Neural crest cell (in vitro differentiated cells): ENCODE measurements around the gene OR2V1. TPM values are rescaled to one million over a fixed set of nuclear protein-coding genes. Genes with fewer than 3 reads are reported as not detected.

Experiments used
- DNase-seq: peaks from one replicate; pipeline ENCODE4 v3.0.0; 2021; ENCODE audit warnings: low read depth, mixed read lengths, low spot score
- H3K27ac Mint-ChIP-seq: one replicate; pipeline ENCODE4 v1.8.0; 2021; ENCODE audit warnings: mild to moderate bottlenecking, mixed read lengths; ENCODE audit not compliant: unreplicated experiment
- H3K27me3 Mint-ChIP-seq: 2 replicates; pipeline ENCODE4 v1.8.0; 2021; ENCODE audit warnings: low read depth, mild to moderate bottlenecking, mixed read lengths
- H3K36me3 Mint-ChIP-seq: 2 replicates; pipeline ENCODE4 v1.8.0; 2021; ENCODE audit warnings: low read depth, mild to moderate bottlenecking, mixed read lengths
- H3K4me1 Mint-ChIP-seq: 2 replicates; pipeline ENCODE4 v1.8.0; 2021; ENCODE audit warnings: mixed read lengths
- H3K4me3 Mint-ChIP-seq: one replicate; pipeline ENCODE4 v1.8.0; 2021; ENCODE audit warnings: mild to moderate bottlenecking, mixed read lengths
- H3K9me3 Mint-ChIP-seq: 2 replicates; pipeline ENCODE4 v1.8.0; 2021; ENCODE audit warnings: mixed read lengths
- CTCF ChIP-seq: fragments of 200-600 bp; sonication (generic); conservative IDR thresholded peaks from 2 replicates; pipeline ENCODE4 v1.5.0; 2021; ENCODE audit warnings: antibody characterized with exemption, mild to moderate bottlenecking
- total RNA-seq: library from RNA; stranded (reverse); gene quantifications from 2 replicates; pipeline ENCODE4 v1.2.1, GENCODE V29; 2021

Gene OR2V1
- total RNA-seq, 1 donor from 2014 or later, result not detected

GRCh38 chr5:181092428-181092827 lies 38.5 kb downstream of the OR2V1 start:
- Mint-ChIP-seq H3K27me3 (peaks cover 31% of the 10 kb centered on the region), H3K27ac (no peak overlapping the region), H3K4me3 (no peak overlapping the region), H3K36me3 (no peaks in the 10 kb centered on the region), H3K9me3 (peaks cover 2% of the 10 kb centered on the region), H3K4me1 (peaks cover 2% of the 10 kb centered on the region)
- TF ChIP-seq CTCF, result no peak
- DNase-seq, result no peak

GRCh38 chr5:181088289-181088688 lies 42.7 kb downstream of the OR2V1 start:
- Mint-ChIP-seq H3K36me3 (no peaks in the 10 kb centered on the region), H3K4me3 (no peak overlapping the region), H3K9me3 (peaks cover 2% of the 10 kb centered on the region), H3K27me3 (peaks cover 48% of the 10 kb centered on the region), H3K27ac (no peak overlapping the region), H3K4me1 (peaks cover 18% of the 10 kb centered on the region)
- peak; percentile 56 for TF ChIP-seq CTCF
- DNase-seq, result no peak

GRCh38 chr5:181087309-181087708 lies 43.7 kb downstream of the OR2V1 start:
- Mint-ChIP-seq H3K27me3 (peaks cover 52% of the 10 kb centered on the region), H3K9me3 (peaks cover 2% of the 10 kb centered on the region)

GRCh38 chr5:181086884-181087205 lies 44.1 kb downstream of the OR2V1 start:
- no peak for DNase-seq
- H3K36me3 Mint-ChIP-seq, result no peaks in the 10 kb centered on the region
- peaks cover 18% of the 10 kb centered on the region for H3K4me1 Mint-ChIP-seq
- no peak overlapping the region for H3K4me3 Mint-ChIP-seq
- H3K27me3 Mint-ChIP-seq, result peaks cover 56% of the 10 kb centered on the region
- H3K9me3 Mint-ChIP-seq, result peaks cover 2% of the 10 kb centered on the region
- no peak overlapping the region for H3K27ac Mint-ChIP-seq
- TF ChIP-seq CTCF, result no peak

More at GRCh38 chr5:181087309-181087708, 43.7 kb downstream of the OR2V1 start:
- no peak for TF ChIP-seq CTCF
- Mint-ChIP-seq H3K4me1 (peaks cover 18% of the 10 kb centered on the region), H3K36me3 (no peaks in the 10 kb centered on the region), H3K27ac (no peak overlapping the region), H3K4me3 (peak overlapping the region; percentile 27)
- no peak for DNase-seq

GRCh38 chr5:181086026-181086883 lies 44.7 kb downstream of the OR2V1 start:
- TF ChIP-seq CTCF, result no peak
- DNase-seq, result no peak
- no peaks in the 10 kb centered on the region for H3K36me3 Mint-ChIP-seq
- H3K9me3 Mint-ChIP-seq, result peaks cover 2% of the 10 kb centered on the region
- H3K4me3 Mint-ChIP-seq, result no peak overlapping the region
- H3K4me1 Mint-ChIP-seq, result peaks cover 18% of the 10 kb centered on the region
- H3K27ac Mint-ChIP-seq, result peak overlapping the region; percentile 68
- H3K27me3 Mint-ChIP-seq, result peaks cover 61% of the 10 kb centered on the region
